K562 (cell line): Measurements from ENCODE around the gene SGIP1. TPM values are rescaled to one million over a fixed set of nuclear protein-coding genes. Genes with fewer than 3 reads are reported as not detected.

Experiments
- ATAC-seq: fragments of 200-7000 bp; cut with Tn5 transposase; 3 replicates; pipeline ENCODE4 v1.9.1; 2020; ENCODE audit warnings: moderate library complexity
- BruUV-seq: library from RNA; stranded (reverse); fragments of 400-500 nt; replicated peaks from 2 replicates; lab custom pipeline; 2021; lab: Mats Ljungman, UMichigan
- CTCF ChIA-PET: fragments of 300-600 bp; formaldehyde crosslinking; extraction: SDS; loops from one replicate; lab custom pipeline; 2021; ENCODE audit warnings: low intra/inter-chr PET ratio; lab: Yijun Ruan, JAX
- POLR2A ChIA-PET: fragments of 300-600, 350-650 bp; sonication (Branson Sonifier 250); formaldehyde crosslinking; extraction: SDS; loops from one replicate; lab custom pipeline; 2021; ENCODE audit warnings: antibody characterized with exemption, inconsistent platforms; lab: Yijun Ruan, JAX
- DNase-seq, 4 experiments: peaks; one replicate each; pipeline versions ENCODE4 v3.0.0 to v3.0.0-alpha.2; 2011 to 2018; ENCODE audit warnings: low spot score in 3 of 4, mixed read lengths in 3 of 4; ENCODE audit errors: extremely low read depth in 1 of 4
- FAIRE-seq: peaks from 2 replicates; lab custom pipeline; 2011; peaks lifted over from hg19 to GRCh38; lab: Jason Lieb, UNC
- H2AFZ ChIP-seq: 2 replicates; pipeline ENCODE4 v1.6.0; 2011; ENCODE audit warnings: low read depth, low read length, control low read depth, inconsistent platforms
- H3K27ac ChIP-seq: fragments of 200-600 bp; 3 replicates; pipeline ENCODE4 v1.8.0; 2011; ENCODE audit warnings: low read depth, mild to moderate bottlenecking, control low read depth, inconsistent platforms, low read length, moderate library complexity, mixed read lengths; ENCODE audit errors: extremely low read depth
- H3K27me3 ChIP-seq, 2 experiments: fragments of 300-600 bp in 1 of 2; 2 replicates in 1 of 2; 3 replicates in 1 of 2; pipeline versions ENCODE4 v1.6.0 to v1.8.0; 2011; ENCODE audit warnings: inconsistent platforms in 2 of 2, low read length in 2 of 2, mild to moderate bottlenecking in 1 of 2, mixed read lengths in 1 of 2, moderate library complexity in 1 of 2; ENCODE audit not compliant: control insufficient read depth in 2 of 2, insufficient read depth in 2 of 2
- H3K36me3 ChIP-seq: fragments of 300-600 bp; 3 replicates; pipeline ENCODE4 v1.8.0; 2011; ENCODE audit warnings: mild to moderate bottlenecking, low read length, inconsistent platforms; ENCODE audit not compliant: control insufficient read depth, insufficient read depth
- H3K4me1 ChIP-seq, 2 experiments: fragments of 200-600 bp in 1 of 2; replicated peaks in 1 of 2; 2 replicates in 1 of 2; 3 replicates in 1 of 2; pipeline versions ENCODE4 v1.5.1 to v1.8.0; 2011; ENCODE audit warnings: inconsistent platforms in 2 of 2, low read length in 2 of 2, mild to moderate bottlenecking in 1 of 2, mixed read lengths in 1 of 2, moderate library complexity in 1 of 2; ENCODE audit not compliant: control insufficient read depth in 2 of 2, insufficient read depth in 2 of 2
- H3K4me2 ChIP-seq: 2 replicates; pipeline ENCODE4 v1.6.1; 2011; ENCODE audit warnings: low read length, control low read depth, inconsistent platforms, mixed read lengths; ENCODE audit not compliant: insufficient read depth
- H3K4me3 ChIP-seq: fragments of 200-600 bp; sonication (generic), shearing (Covaris generic); 2 replicates; pipeline ENCODE4 v1.5.1; 2016; ENCODE audit warnings: control low read depth, inconsistent platforms
- H3K79me2 ChIP-seq: fragments of 200-600 bp; 3 replicates; pipeline ENCODE4 v1.8.0; 2011; ENCODE audit warnings: low read length, inconsistent platforms; ENCODE audit not compliant: control insufficient read depth, insufficient read depth
- H3K9ac ChIP-seq, 2 experiments: 2 replicates each; pipeline versions ENCODE4 v1.6.0 to v1.6.1; 2011; ENCODE audit warnings: low read depth in 2 of 2, low read length in 2 of 2, control low read depth in 1 of 2, inconsistent platforms in 1 of 2, mild to moderate bottlenecking in 1 of 2, mixed read lengths in 1 of 2; ENCODE audit not compliant: insufficient read depth in 1 of 2
- H3K9me1 ChIP-seq: one replicate; pipeline ENCODE4 v1.6.0; 2011; ENCODE audit warnings: inconsistent platforms, mild to moderate bottlenecking, low read length, moderate library complexity; ENCODE audit not compliant: control insufficient read depth, insufficient read depth
- H3K9me3 ChIP-seq: replicated peaks from 2 replicates; pipeline ENCODE4 v1.5.1; 2011; ENCODE audit warnings: low read depth, low read length, inconsistent platforms; ENCODE audit not compliant: control insufficient read depth, insufficient read depth
- H4K20me1 ChIP-seq: replicated peaks from 2 replicates; pipeline ENCODE4 v1.6.1; 2011; ENCODE audit warnings: low read length, inconsistent platforms, mixed read lengths; ENCODE audit not compliant: control insufficient read depth, insufficient read depth
- EP400 ChIP-seq: fragments of 450-650 bp; IDR thresholded peaks from 2 replicates; pipeline ENCODE4 v1.6.1; 2017; ENCODE audit warnings: antibody characterized with exemption, mild to moderate bottlenecking, moderate library complexity
- HDAC6 ChIP-seq: IDR thresholded peaks from 2 replicates; pipeline ENCODE4 v1.6.1; 2012; ENCODE audit warnings: low read depth, mild to moderate bottlenecking, control low read depth, inconsistent platforms, low read length, moderate library complexity
- NONO ChIP-seq, 2 experiments: fragments of 200-400 bp in 1 of 2; fragments of 450-650 bp in 1 of 2; formaldehyde crosslinking in 1 of 2; IDR thresholded peaks; 2 replicates each; pipeline ENCODE4 v1.6.1; 2017; ENCODE audit warnings: low read depth in 2 of 2, mild to moderate bottlenecking in 2 of 2, moderate library complexity in 2 of 2, low read length in 1 of 2
- NR1H2 ChIP-seq: sonication (generic); formaldehyde crosslinking; IDR thresholded peaks from 2 replicates; pipeline ENCODE4 v1.4.0; 2020; ENCODE audit warnings: mild to moderate bottlenecking, missing genetic modification reagents
- PURB ChIP-seq: sonication (generic); formaldehyde crosslinking; IDR thresholded peaks from 2 replicates; pipeline ENCODE4 v1.9.0; 2021; ENCODE audit warnings: low read depth, mild to moderate bottlenecking, missing genetic modification reagents
- RFX7 ChIP-seq: fragments of 250-450 bp; sonication (Bioruptor Pico); IDR thresholded peaks from 2 replicates; pipeline ENCODE4 v1.5.1; 2021; ENCODE audit warnings: mild to moderate bottlenecking
- TAF7 ChIP-seq: fragments of 450-650 bp; IDR thresholded peaks from 2 replicates; pipeline ENCODE4 v1.6.1; 2016; ENCODE audit warnings: missing genetic modification characterization, missing compliant biosample characterization
- XRCC3 ChIP-seq: fragments of 450-650 bp; IDR thresholded peaks from 2 replicates; pipeline ENCODE4 v1.6.1; 2017; ENCODE audit warnings: mild to moderate bottlenecking, moderate library complexity
- ZNF12 ChIP-seq: sonication (generic); formaldehyde crosslinking; IDR thresholded peaks from 2 replicates; pipeline ENCODE4 v1.4.0; 2020; ENCODE audit warnings: mild to moderate bottlenecking, missing genetic modification reagents
- WGBS: fragments of 100-300 bp; shearing (Covaris generic); methylation state at CpG from one replicate; pipeline ENCODE4 v1.1.6; 2016; ENCODE audit warnings: low coverage, mixed read lengths; ENCODE audit not compliant: insufficient coverage; ENCODE audit errors: missing lambda C conversion rate; 5-methylcytosine and 5-hydroxymethylcytosine counted together
- in situ Hi-C: fragments of 300-500 bp; cut with MboI; formaldehyde crosslinking; loops from 4 replicates; pipeline ENCODE4 v1.15.0; 2018; ENCODE audit warnings: inconsistent platforms, mixed read lengths
- intact Hi-C: fragments of 100-400 bp; cut with micrococcal nuclease; formaldehyde crosslinking; loops from 2 replicates; pipeline ENCODE4 v1.14.2; 2022
- polyA plus RNA-seq, 8 experiments: library from polyadenylated mRNA; depleted of rRNA in 4 of 8; stranded (reverse) in 5 of 8; unstranded in 3 of 8; fragments of >200 nt; fragmentation: Nextera tagmentation in 2 of 8; fragmentation: Illumina TruSeq in 1 of 8; extraction: Ambion mirVana in 2 of 8; extraction: Trizol in 1 of 8; gene quantifications; 2 replicates each; pipeline versions ENCODE4 v1.2.1 to v1.2.3, GENCODE V29; 2011 to 2014; ENCODE audit warnings: inconsistent platforms in 1 of 8, missing spikeins in 1 of 8
- total RNA-seq, 7 experiments: library from RNA; depleted of rRNA in 6 of 7; stranded (reverse); fragments of >200 nt in 6 of 7; fragmentation: Illumina TruSeq in 2 of 7; extraction: Trizol in 2 of 7; gene quantifications; 2 replicates each; pipeline versions ENCODE4 v1.2.1 to v1.2.3, GENCODE V29; 2011 to 2021; ENCODE audit warnings: low replicate concordance in 1 of 7
- TF ChIP-seq, protein P1 (sequence below): fragments of 250-450 bp; sonication (Bioruptor Pico); IDR thresholded peaks from 2 replicates; pipeline ENCODE4 v1.4.0; 2020; ENCODE audit warnings: mild to moderate bottlenecking
- TF ChIP-seq, protein P2 (sequence below), 2 experiments: IDR thresholded peaks; 2 replicates each; pipeline ENCODE4 v1.6.1; 2011; ENCODE audit warnings: borderline replicate concordance in 1 of 2, control low read depth in 1 of 2, low read depth in 1 of 2, low read length in 1 of 2, mild to moderate bottlenecking in 1 of 2, mixed read lengths in 1 of 2, moderate library complexity in 1 of 2; ENCODE audit not compliant: insufficient read depth in 1 of 2, insufficient read length in 1 of 2, poor library complexity in 1 of 2, severe bottlenecking in 1 of 2; ENCODE audit errors: extremely low read depth in 1 of 2
- TF ChIP-seq, protein P3 (sequence below): IDR thresholded peaks from 3 replicates; pipeline ENCODE4 v1.6.1; 2011; ENCODE audit warnings: borderline replicate concordance, mild to moderate bottlenecking; ENCODE audit not compliant: insufficient read length, insufficient read depth
- TF ChIP-seq, protein P4 (sequence below): fragments of 250-450 bp; sonication (Bioruptor Pico); IDR thresholded peaks from 2 replicates; pipeline ENCODE4 v1.8.0; 2022; ENCODE audit warnings: moderate library complexity, mild to moderate bottlenecking, inconsistent platforms

The SGIP1 gene
- total and polyA plus RNA-seq, 9 of the 15 experiments (the other 6 are each of a cell fraction or from before 2014, with no cell fraction given): 0.07 to 0.35 TPM; not detected in 7

DNA sequence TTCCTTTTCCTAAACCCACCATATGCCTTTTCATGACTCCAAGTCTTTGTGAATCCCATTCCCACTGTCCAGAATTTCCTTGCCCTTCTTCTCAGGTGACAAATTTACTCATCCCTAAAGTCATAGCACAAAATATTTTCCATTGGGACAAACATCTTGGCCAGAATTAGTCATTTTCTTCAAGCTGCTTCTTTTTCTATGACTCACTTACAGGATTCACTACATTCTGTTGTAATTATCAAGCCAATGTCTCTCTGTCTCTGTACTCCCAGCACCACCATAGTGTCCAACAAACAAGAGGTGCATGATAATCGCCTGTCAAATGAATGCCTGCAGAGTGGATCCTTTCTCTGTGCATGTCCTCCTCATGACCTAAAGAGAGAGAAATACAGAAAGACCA, 37.8 kb downstream of the SGIP1 start:
- FAIRE-seq: no peak
- Histone ChIP-seq H3K9ac (no peak overlapping the region), H3K4me1 (no peaks in the 10 kb centered on the region; a peak in 1 of 5 replicates), H3K79me2 (no peaks in the 10 kb centered on the region), H3K36me3 (no peaks in the 10 kb centered on the region), H3K9me3 (no peaks in the 10 kb centered on the region), H3K27me3 (no peaks in the 10 kb centered on the region), H4K20me1 (no peaks in the 10 kb centered on the region), H3K4me2 (no peak overlapping the region)
- ChIA-PET CTCF (no interaction called here), POLR2A (no interaction called here)
- 0% methylated on average over 1 of the region's 1 CpG for WGBS
- intact Hi-C loops: no loop called here
- TF ChIP-seq HDAC6: no peak
- no peak for TF ChIP-seq TAF7 (tag)
- no peak for TF ChIP-seq ZNF12
- TF ChIP-seq, protein P1, sequence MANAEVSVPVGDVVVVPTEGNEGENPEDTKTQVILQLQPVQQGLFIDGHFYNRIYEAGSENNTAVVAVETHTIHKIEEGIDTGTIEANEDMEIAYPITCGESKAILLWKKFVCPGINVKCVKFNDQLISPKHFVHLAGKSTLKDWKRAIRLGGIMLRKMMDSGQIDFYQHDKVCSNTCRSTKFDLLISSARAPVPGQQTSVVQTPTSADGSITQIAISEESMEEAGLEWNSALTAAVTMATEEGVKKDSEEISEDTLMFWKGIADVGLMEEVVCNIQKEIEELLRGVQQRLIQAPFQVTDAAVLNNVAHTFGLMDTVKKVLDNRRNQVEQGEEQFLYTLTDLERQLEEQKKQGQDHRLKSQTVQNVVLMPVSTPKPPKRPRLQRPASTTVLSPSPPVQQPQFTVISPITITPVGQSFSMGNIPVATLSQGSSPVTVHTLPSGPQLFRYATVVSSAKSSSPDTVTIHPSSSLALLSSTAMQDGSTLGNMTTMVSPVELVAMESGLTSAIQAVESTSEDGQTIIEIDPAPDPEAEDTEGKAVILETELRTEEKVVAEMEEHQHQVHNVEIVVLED: no peak
- TF ChIP-seq NR1H2: no peak
- TF ChIP-seq, protein P2, sequence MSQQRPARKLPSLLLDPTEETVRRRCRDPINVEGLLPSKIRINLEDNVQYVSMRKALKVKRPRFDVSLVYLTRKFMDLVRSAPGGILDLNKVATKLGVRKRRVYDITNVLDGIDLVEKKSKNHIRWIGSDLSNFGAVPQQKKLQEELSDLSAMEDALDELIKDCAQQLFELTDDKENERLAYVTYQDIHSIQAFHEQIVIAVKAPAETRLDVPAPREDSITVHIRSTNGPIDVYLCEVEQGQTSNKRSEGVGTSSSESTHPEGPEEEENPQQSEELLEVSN (IDR thresholded peaks at IDR 0.05; ENCODE audit: borderline replicate concordance in 1 of 2, extremely low read depth in 1 of 2, insufficient read depth in 1 of 2, insufficient read length in 1 of 2, low read depth in 1 of 2, low read length in 1 of 2, poor library complexity in 1 of 2, severe bottlenecking in 1 of 2): no peak
- TF ChIP-seq RFX7 (CRISPR knock-in tag): no peak
- TF ChIP-seq EP400: no peak
- TF ChIP-seq, protein P3, sequence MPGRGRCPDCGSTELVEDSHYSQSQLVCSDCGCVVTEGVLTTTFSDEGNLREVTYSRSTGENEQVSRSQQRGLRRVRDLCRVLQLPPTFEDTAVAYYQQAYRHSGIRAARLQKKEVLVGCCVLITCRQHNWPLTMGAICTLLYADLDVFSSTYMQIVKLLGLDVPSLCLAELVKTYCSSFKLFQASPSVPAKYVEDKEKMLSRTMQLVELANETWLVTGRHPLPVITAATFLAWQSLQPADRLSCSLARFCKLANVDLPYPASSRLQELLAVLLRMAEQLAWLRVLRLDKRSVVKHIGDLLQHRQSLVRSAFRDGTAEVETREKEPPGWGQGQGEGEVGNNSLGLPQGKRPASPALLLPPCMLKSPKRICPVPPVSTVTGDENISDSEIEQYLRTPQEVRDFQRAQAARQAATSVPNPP: no peak
- TF ChIP-seq, protein P4, sequence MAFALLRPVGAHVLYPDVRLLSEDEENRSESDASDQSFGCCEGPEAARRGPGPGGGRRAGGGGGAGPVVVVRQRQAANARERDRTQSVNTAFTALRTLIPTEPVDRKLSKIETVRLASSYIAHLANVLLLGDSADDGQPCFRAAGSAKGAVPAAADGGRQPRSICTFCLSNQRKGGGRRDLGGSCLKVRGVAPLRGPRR (CRISPR knock-in tag): no peak
- no peak for TF ChIP-seq XRCC3
- no peak for TF ChIP-seq NONO (IDR thresholded peaks at IDR 0.05; ENCODE audit: low read depth in 2 of 2, low read length in 1 of 2)
- TF ChIP-seq PURB (CRISPR knock-in tag): no peak
- TF ChIP-seq, all 486 proteins: peak for 0
- H3K9me1 ChIP-seq: peaks cover 2% of the 10 kb centered on the region
- H2AFZ ChIP-seq: no peak overlapping the region
- in situ Hi-C loops: no loop called here
- H3K4me3 ChIP-seq: no peak overlapping the region
- no TSS peak for BruUV-seq
- H3K27ac ChIP-seq: no peak overlapping the region
- no peak for ATAC-seq
- no peak for DNase-seq
